Heart right ventricle (tissue), 16 donors: ENCODE results near the gene GATA1. TPM values are rescaled to one million over a fixed set of nuclear protein-coding genes. Genes with fewer than 3 reads are reported as not detected.

Experiments
- ATAC-seq, 8 donors: fragments of 200-7000 bp; cut with Tn5 transposase; one replicate each; pipeline ENCODE4 v1.9.1; 2020; ENCODE audit warnings: mild to moderate bottlenecking in 8 of 8, moderate library complexity in 8 of 8, moderate number of reproducible peaks in 1 of 8
- DNase-seq, 2 donors: peaks; one replicate each; pipeline ENCODE4 v3.0.0-alpha.2; 2020
- H3K27ac ChIP-seq, 10 donors: fragments of 200-600 bp; sonication (generic) in 2 of 10; one replicate each; pipeline versions ENCODE4 v1.5.0 to v1.8.0; 2020 to 2022; ENCODE audit warnings: mild to moderate bottlenecking in 3 of 10
- H3K27me3 ChIP-seq, 7 donors: fragments of 200-600 bp; one replicate each; pipeline ENCODE4 v1.8.0; 2021 to 2022; ENCODE audit warnings: mild to moderate bottlenecking in 2 of 7
- H3K36me3 ChIP-seq, 9 donors: fragments of 200-600 bp; sonication (generic) in 1 of 9; one replicate each; pipeline versions ENCODE4 v1.5.0 to v1.8.0; 2020 to 2022; ENCODE audit warnings: mild to moderate bottlenecking in 2 of 9
- H3K4me1 ChIP-seq, 9 donors: fragments of 200-600 bp; sonication (generic) in 1 of 9; one replicate each; pipeline versions ENCODE4 v1.5.0 to v1.8.0; 2020 to 2022; ENCODE audit warnings: mild to moderate bottlenecking in 4 of 9
- H3K4me3 ChIP-seq, 10 donors: fragments of 200-600 bp; sonication (generic) in 2 of 10; one replicate each; pipeline versions ENCODE4 v1.5.0 to v1.8.0; 2020 to 2022; ENCODE audit warnings: mild to moderate bottlenecking in 7 of 10, moderate library complexity in 2 of 10
- H3K9me3 ChIP-seq, 11 donors: fragments of 200-600 bp in 10 of 11; sonication (generic) in 2 of 11; one replicate each; pipeline versions ENCODE4 v1.5.0 to v1.8.0; 2013 to 2022; ENCODE audit warnings: mild to moderate bottlenecking in 2 of 11, control low read depth in 1 of 11, moderate library complexity in 1 of 11
- WGBS, 2 donors: extraction: QIAGEN DNeasy Blood & Tissue Kit; methylation state at CpG; one replicate each; pipeline ENCODE4 v1.1.7; 2013; ENCODE audit warnings: inconsistent platforms in 1 of 2; 5-methylcytosine and 5-hydroxymethylcytosine counted together
- intact Hi-C, 10 donors: fragments of 100-400 bp; cut with DNase I; formaldehyde crosslinking; loops; one replicate each; pipeline versions ENCODE4 v1.11.1 to v1.14.2; 2022
- polyA plus RNA-seq, 2 donors: library from polyadenylated mRNA; stranded (reverse); fragments of 200-250 nt; gene quantifications; one replicate each; pipeline ENCODE4 v1.2.3, GENCODE V29; 2013
- total RNA-seq, 10 donors: library from RNA; stranded (reverse); fragmentation: NEBNext Ultra II Directional in 3 of 10; extraction: Animal tissue kit (Norgen Biotek cat#: 25700) in 3 of 10; gene quantifications; one replicate each; pipeline versions ENCODE4 v1.2.1 to v1.2.4, GENCODE V29; 2021 to 2023
- TF ChIP-seq, protein P1 (sequence below), 9 donors: fragments of 200-600 bp; sonication (generic) in 2 of 9; IDR thresholded peaks; one replicate each; pipeline versions ENCODE4 v1.5.0 to v1.8.0; 2021 to 2022; ENCODE audit warnings: antibody characterized with exemption in 9 of 9, mild to moderate bottlenecking in 5 of 9, moderate library complexity in 1 of 9
- donor health status: Arrhythmogenic right ventricular cardiomyopathy.
- donor health status: ischemic (EF 13 %, LVEDD 7.1; RV severe dilation, severe dysfunction).
- donor health status: healthy with polysubstance abuse.
- donor health status: DM: no; HTN: yes; CAD: no.
- donor health status: DM: no; HTN: no; CAD: no.
- donor health status: ischemic (EF 25% LVEDD 6.9; RV normal size, moderate dysfunction).
- donor health status: ischemic (EF 25% LVEDD 5.7; RV mildly dilated, moderate dysfunction).
- donor health status: healthy.
- donor health status: DM: yes; HTN: yes; CAD: no.
- donor health status: Ischemic cardiomyopathy.
- donor health status: ischemic (EF 35%, LVEDD 5.7; RV mildly dilated, moderate dysfunction).
- donor health status: nonischemic (EF 11% LVEDD 7.7; RV severe dilation, severe dysfunction).
- donor health status: DM: yes; HTN: yes; CAD: no.
- donor health status: PGD.
- donor health status: ischemic (EF 29% LVEDD 5.4; RV normal size, mild dysfunction).
- donor health status: nonischemic (EF 23%, LVEDD 6.1; RV moderate dilation, normal function).

GATA1 gene
- total and polyA plus RNA-seq, 12 donors: 0.07 to 0.25 (median 0.23) TPM; not detected in 9

DNA sequence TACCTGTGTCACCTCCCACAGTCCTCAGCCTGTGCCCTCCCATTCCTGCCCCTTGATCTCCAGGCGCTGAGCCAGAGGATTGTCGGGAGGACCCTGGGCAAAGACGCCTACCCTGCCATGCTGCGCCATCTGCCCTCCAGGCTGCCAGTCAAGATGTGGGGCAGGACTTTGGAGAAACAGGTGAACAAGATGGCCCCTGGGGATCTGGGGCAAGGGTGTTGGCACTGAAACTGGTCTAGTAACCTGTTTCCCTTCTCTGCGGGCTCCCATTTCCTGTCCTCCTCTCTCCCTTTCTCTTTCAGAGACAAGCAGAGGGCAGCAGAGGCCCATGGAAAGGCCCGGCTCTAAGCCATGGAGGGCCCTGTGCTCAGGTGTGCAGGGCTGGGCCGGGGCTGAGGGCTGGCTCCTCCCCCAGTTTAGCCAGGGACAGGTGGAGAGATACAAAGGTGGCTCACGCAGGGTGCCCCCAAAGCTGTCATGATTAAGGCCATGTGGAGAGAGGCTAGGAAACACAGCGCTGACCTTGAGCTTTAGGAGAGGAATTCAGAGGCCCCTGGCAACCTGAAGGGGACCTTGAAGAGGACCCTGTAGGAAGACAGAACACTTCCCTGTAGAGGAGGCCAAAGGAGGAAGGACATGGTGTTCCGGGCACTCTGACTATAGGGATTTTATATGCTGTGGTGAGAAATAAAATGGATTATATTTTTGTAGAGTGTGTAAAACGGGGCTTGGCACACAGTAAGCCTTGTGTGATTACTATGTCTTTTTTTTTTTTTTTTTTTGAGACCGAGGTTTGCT is 24.5 kb upstream of the GATA1 start, which contains the start of gene GLOD5:
GLOD5 (plus strand) TSS at position 74 of the 798 bp plus-strand sequence; CDS start at position 118, 44 bp downstream.
- 49 to 51% methylated on average over 12 of the region's 12 CpGs for WGBS, 2 donors
- intact Hi-C loops: no loop called here
- DNase-seq (no peak), ATAC-seq (peak in 2 of 8 donors; percentile 13 to 47)
- TF ChIP-seq, protein P1, sequence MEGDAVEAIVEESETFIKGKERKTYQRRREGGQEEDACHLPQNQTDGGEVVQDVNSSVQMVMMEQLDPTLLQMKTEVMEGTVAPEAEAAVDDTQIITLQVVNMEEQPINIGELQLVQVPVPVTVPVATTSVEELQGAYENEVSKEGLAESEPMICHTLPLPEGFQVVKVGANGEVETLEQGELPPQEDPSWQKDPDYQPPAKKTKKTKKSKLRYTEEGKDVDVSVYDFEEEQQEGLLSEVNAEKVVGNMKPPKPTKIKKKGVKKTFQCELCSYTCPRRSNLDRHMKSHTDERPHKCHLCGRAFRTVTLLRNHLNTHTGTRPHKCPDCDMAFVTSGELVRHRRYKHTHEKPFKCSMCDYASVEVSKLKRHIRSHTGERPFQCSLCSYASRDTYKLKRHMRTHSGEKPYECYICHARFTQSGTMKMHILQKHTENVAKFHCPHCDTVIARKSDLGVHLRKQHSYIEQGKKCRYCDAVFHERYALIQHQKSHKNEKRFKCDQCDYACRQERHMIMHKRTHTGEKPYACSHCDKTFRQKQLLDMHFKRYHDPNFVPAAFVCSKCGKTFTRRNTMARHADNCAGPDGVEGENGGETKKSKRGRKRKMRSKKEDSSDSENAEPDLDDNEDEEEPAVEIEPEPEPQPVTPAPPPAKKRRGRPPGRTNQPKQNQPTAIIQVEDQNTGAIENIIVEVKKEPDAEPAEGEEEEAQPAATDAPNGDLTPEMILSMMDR (IDR thresholded peaks at IDR 0.05): peak in 2 of 9 donors; percentile 10 to 12
- H3K36me3 ChIP-seq: no peaks in the 10 kb centered on the region
- H3K27me3 ChIP-seq: peaks cover 0 to 33% (median 0%) of the 10 kb centered on the region in 7 donors
- no peak within 1 kb of the TSS for H3K27ac ChIP-seq
- no peaks in the 10 kb centered on the region for H3K4me1 ChIP-seq
- H3K4me3 ChIP-seq: no peak within 1 kb of the TSS
- H3K9me3 ChIP-seq: no peaks in the 10 kb centered on the region

DNA sequence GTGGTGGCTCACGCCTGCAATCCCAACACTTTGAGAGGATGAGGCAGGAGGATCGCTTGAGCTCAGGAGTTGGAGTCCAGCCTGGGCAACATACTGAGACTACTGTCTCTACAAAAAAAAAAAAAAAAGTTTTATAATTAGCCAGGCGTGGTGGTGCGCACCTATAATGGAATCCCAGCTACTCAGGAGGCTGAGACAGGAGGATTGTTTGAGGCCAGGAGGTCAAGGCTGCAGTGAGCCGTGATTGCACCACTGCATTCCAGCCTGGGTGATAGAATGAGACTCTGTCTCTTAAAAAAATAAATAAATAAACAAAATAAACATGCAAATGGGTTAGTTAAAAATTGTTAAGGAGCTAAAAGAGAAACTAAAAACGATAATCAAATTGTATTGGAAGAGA is 17.2 kb upstream of the GATA1 start:
- TF ChIP-seq, protein P1 (IDR thresholded peaks at IDR 0.05): no peak

GRCh38 chrX:48770296-48770695 is 16.1 kb upstream of the GATA1 start:
- intact Hi-C loops: loop anchor here in 1 of 10 donors (10.0 kb wide), 1 partner anchor 65 kb away; the partner anchor contains the start of gene PCSK1N
- H3K36me3 ChIP-seq: no peaks in the 10 kb centered on the region
- no peak overlapping the region for H3K27ac ChIP-seq
- H3K4me1 ChIP-seq: no peaks in the 10 kb centered on the region
- DNase-seq (no peak), ATAC-seq (no peak)
- H3K9me3 ChIP-seq: no peaks in the 10 kb centered on the region
- 68 to 70% methylated on average over 6 of the region's 6 CpGs for WGBS, 2 donors
- TF ChIP-seq, protein P1 (IDR thresholded peaks at IDR 0.05): no peak
- peaks cover 0 to 18% (median 0%) of the 10 kb centered on the region in 7 donors for H3K27me3 ChIP-seq
- no peak overlapping the region for H3K4me3 ChIP-seq

More for the DNA sequence above, 17.2 kb upstream of the GATA1 start:
- Histone ChIP-seq H3K4me1 (no peaks in the 10 kb centered on the region), H3K9me3 (no peaks in the 10 kb centered on the region), H3K27ac (no peak overlapping the region), H3K36me3 (no peaks in the 10 kb centered on the region), H3K4me3 (no peak overlapping the region), H3K27me3 (peaks cover 0 to 26% (median 0%) of the 10 kb centered on the region in 7 donors)
- DNase-seq: no peak
- no peak for ATAC-seq
- intact Hi-C loops: no loop called here
- WGBS, 2 donors: 83 to 90% methylated on average over 6 of the region's 6 CpGs

- Histone ChIP-seq H3K9me3 (no peaks in the 10 kb centered on the region), H3K4me3 (no peak overlapping the region), H3K4me1 (no peaks in the 10 kb centered on the region), H3K27ac (no peak overlapping the region), H3K27me3 (peaks cover 0 to 19% (median 0%) of the 10 kb centered on the region in 7 donors), H3K36me3 (no peaks in the 10 kb centered on the region)
- TF ChIP-seq, protein P1 (IDR thresholded peaks at IDR 0.05): no peak
- no peak for ATAC-seq
- intact Hi-C loops: loop anchor here in 1 of 10 donors (10.0 kb wide), 1 partner anchor 62 kb away; the partner anchor contains the start of gene PCSK1N
- WGBS, 2 donors: 89 to 90% methylated on average over 6 of the region's 6 CpGs
- no peak for DNase-seq
Observed at GRCh38 chrX:48772602-48773001, 13.8 kb upstream of the GATA1 start.
